HUDEP-2 (cell line): Measurements from ENCODE around the gene ARHGDIA.

Experiments
- DNase-seq, 76 experiments: peaks; one replicate each; lab custom pipeline; 2025; ENCODE audit not compliant: unreplicated experiment in 76 of 76; lab: John Stamatoyannopoulos, UW

The ARHGDIA gene

GRCh38 chr17:81906476-81907218, 35.5 kb upstream of the ARHGDIA start:
- peak in 12 of 76 experiments; percentile 10 to 27 (median 16) for DNase-seq

GRCh38 chr17:81905993-81906392, 34.9 kb upstream of the ARHGDIA start:
- DNase-seq = no peak

- no peak for DNase-seq
Observed at GRCh38 chr17:81905424-81905875, 34.3 kb upstream of the ARHGDIA start.

- DNase-seq = no peak
Observed at GRCh38 chr17:81904600-81905423, 33.7 kb upstream of the ARHGDIA start.

- DNase-seq = no peak
Observed at GRCh38 chr17:81903896-81904599, 32.9 kb upstream of the ARHGDIA start.

GRCh38 chr17:81903415-81903831, 32.3 kb upstream of the ARHGDIA start:
- no peak for DNase-seq

GRCh38 chr17:81902653-81903414, 31.7 kb upstream of the ARHGDIA start:
- peak in 2 of 76 experiments; percentile 9 to 43 for DNase-seq

- DNase-seq = peak in 45 of 76 experiments; percentile 8 to 75 (median 44)
Observed at GRCh38 chr17:81902023-81902652, 31.0 kb upstream of the ARHGDIA start, which contains the start of gene NPB. NPB (plus strand) TSS chr17:81902238; CDS start chr17:81902278, 40 bp downstream.

- peak in 4 of 76 experiments; percentile 6 to 44 (median 22) for DNase-seq
Observed at GRCh38 chr17:81901167-81902022, 30.3 kb upstream of the ARHGDIA start.

GRCh38 chr17:81900181-81900820, 29.2 kb upstream of the ARHGDIA start:
- no peak for DNase-seq

GRCh38 chr17:81899514-81900166, 28.5 kb upstream of the ARHGDIA start:
- no peak for DNase-seq

GRCh38 chr17:81898885-81899284, 27.7 kb upstream of the ARHGDIA start:
- DNase-seq = no peak

- DNase-seq = no peak
Observed at GRCh38 chr17:81898029-81898866, 27.1 kb upstream of the ARHGDIA start.

GRCh38 chr17:81895400-81895799, 24.3 kb upstream of the ARHGDIA start:
- no peak for DNase-seq

- DNase-seq = no peak
Observed at GRCh38 chr17:81891303-81891552, 20.1 kb upstream of the ARHGDIA start.

GRCh38 chr17:81890447-81891302, 19.5 kb upstream of the ARHGDIA start:
- DNase-seq = peak in 3 of 76 experiments; percentile 14 to 20 (median 15)
